AG09309 (cell line): ENCODE results near the gene CHI3L1.

Experiments
- DNase-seq: peaks from one replicate; pipeline ENCODE4 v3.0.0-alpha.2; 2010; ENCODE audit warnings: low read depth
- H3K4me3 ChIP-seq: 2 replicates; pipeline ENCODE4 v1.5.1; 2011; ENCODE audit warnings: mild to moderate bottlenecking, low read depth, low read length, moderate library complexity; ENCODE audit not compliant: control insufficient read depth
- TF ChIP-seq, protein P1 (sequence below): IDR thresholded peaks from 2 replicates; pipeline ENCODE4 v1.5.1; 2011; ENCODE audit warnings: mild to moderate bottlenecking, low read depth, low read length, inconsistent platforms; ENCODE audit not compliant: insufficient read depth, control insufficient read depth; ENCODE audit errors: missing control alignments

The CHI3L1 gene

DNA sequence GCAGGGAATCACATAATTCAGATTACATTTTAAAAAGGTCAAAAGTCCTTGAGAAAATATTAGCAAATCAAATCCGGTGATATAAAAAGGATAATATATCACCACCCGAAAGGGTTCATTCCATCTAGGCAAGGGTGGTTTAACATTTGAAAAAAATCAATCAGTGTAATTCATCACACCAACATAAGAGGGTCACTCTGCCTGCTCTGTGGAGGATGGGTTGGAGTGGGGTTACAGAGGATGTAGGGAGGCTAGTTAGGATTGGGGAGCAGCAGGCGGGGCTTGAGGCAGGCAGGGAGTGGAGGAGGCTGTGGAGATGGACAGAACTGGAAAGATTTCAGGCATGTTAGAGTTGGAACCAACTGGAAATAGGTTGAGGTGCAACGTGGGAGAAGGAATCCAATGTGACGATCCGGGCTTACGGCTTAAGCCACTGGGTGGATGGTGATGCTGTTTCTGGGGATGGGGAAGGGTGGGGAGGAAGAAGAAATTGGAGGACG is 46.5 kb downstream of the CHI3L1 start:
- H3K4me3 ChIP-seq: no peak overlapping the region
- TF ChIP-seq, protein P1, sequence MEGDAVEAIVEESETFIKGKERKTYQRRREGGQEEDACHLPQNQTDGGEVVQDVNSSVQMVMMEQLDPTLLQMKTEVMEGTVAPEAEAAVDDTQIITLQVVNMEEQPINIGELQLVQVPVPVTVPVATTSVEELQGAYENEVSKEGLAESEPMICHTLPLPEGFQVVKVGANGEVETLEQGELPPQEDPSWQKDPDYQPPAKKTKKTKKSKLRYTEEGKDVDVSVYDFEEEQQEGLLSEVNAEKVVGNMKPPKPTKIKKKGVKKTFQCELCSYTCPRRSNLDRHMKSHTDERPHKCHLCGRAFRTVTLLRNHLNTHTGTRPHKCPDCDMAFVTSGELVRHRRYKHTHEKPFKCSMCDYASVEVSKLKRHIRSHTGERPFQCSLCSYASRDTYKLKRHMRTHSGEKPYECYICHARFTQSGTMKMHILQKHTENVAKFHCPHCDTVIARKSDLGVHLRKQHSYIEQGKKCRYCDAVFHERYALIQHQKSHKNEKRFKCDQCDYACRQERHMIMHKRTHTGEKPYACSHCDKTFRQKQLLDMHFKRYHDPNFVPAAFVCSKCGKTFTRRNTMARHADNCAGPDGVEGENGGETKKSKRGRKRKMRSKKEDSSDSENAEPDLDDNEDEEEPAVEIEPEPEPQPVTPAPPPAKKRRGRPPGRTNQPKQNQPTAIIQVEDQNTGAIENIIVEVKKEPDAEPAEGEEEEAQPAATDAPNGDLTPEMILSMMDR: no peak
- DNase-seq: no peak

DNA sequence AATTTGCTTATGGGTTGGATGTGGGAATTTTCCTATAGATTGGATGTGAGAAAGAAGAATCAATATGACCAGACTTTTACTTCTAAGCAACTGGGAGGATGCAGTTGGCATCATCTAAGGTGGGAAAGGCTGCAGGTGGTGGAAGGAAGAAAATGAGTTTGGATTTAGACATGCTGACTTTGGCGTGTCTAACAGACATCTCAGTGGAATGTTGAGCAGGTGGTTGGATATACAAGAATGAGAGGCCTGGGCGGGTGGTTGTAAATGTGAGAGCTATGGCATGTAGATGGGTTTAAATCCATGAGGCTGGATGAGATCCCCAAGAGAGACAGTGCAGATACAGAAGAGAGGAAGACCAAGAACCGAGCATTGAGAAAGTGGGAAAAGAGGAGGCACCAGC is 48.4 kb downstream of the CHI3L1 start:
- no peak for DNase-seq
- no peak overlapping the region for H3K4me3 ChIP-seq
- TF ChIP-seq, protein P1: no peak

DNA sequence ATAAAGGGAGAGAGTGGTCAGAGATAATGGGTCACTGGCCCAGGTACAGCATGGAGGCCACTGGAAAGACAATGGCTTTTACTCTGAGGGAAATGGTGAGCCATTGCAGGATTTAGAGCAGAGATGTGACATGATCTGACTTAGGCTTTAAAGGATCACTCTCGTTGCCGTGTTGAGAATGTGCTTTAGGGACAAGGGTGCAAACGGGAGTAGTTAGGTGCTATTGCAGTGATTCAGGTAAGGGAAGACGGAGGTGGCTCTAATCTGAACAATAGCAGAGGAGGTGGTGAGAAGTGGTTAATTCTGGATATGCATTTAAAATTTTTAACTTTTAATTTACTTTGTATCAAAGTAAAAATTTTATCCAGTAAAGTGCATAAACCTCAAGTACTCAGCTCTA is 49.2 kb downstream of the CHI3L1 start:
- TF ChIP-seq, protein P1: no peak
- no peak overlapping the region for H3K4me3 ChIP-seq
- no peak for DNase-seq

DNA sequence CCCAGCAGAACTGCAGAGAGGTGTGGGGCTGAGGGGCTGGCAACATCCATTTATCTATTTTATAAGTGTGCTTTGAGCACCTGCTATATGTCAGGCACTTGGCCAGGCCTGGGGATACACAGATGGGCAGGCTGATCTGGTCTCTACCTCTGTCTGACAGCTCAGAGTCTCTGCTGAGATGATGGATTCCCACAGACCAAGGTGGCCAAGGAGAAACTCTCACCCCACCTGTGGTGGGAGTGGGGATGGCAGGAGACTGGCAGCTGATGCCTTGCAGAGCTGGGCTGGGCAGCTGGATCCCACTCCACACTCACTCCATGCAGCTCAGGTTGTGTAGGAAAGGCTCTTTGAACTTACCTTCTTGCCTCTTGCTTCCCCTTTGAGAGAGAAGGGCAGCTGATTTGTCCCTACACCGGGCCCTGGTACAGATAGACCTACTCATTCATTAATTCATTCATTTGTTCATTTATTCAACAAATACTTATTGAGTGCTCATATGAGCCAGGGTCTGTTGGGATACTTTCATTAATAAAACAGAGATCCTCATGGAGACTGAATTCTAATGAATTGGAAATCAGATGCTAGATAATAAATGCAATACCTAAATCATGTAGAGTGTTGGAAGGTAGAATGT is 50.0 kb downstream of the CHI3L1 start:
- DNase-seq: no peak
- no peak overlapping the region for H3K4me3 ChIP-seq
- TF ChIP-seq, protein P1: no peak

DNA sequence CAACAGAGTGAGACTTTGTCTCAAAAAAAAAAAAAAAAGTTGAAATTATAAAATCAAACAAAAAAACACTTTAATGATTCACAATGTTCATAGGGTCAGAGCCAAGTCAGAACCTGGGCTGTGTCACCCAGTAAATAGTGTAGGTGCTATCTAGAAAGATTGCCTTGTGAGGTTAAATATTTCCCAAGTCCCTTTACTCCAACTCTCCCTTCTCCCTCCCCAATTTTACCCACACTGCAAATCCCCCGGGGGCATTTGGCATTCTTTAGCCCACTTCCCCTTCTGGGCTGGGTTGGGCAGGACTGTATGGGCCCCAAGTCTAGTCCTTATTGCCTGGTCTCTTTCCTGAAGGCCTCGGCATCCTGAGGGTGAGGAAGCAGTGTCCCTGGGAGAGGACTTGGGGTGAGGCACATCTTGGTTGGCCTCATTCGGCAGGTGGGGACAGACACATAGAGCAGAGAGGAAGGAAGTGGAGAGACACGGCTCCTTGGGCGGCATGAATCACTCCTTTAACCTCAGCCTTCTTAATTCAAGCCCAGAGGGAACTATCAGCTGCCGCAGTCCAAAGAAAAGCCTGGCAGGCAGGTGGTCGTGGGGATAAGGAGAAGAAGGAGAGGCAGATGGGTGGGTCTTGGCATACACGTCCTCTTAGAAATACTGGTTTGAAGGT is 50.7 kb downstream of the CHI3L1 start:
- TF ChIP-seq, protein P1: no peak
- DNase-seq: no peak
- no peak overlapping the region for H3K4me3 ChIP-seq

DNA sequence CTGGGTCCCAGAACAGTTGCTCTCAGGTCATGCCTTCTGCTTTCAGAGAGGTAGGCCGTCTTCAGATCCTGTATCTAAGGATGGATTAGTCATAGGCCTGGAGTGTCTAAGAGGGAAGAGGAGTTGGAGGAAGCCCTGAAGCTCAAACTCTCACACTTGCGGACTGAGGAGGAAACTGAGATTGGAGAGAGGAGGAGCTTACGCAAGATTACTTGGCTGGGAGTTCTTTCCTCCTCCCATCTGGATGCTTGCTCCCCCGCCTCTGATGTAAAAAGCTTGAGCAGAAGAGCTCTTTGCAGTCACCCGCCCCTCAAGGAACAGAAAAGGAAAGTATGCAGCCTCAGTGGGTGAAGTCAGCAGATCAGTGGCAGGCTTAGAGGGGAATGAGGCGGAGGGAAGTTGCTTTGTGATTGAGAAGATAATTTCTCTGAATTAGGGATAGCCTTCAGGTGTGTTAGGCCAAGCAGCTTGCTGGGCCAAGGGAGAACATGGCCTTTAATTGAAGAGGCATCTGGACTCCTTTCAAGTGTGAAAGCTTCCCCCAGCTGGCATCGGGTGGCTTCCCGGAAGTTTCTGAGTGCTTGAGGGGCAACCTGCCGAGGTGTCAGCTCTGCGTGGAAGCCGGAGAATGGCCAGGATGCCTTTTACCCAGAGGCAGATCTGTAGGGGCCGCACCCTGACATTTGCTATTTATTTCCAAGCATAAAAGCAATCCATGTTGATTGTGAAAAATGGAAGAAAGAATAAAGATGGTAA is 52.4 kb downstream of the CHI3L1 start:
- DNase-seq: no peak
- H3K4me3 ChIP-seq: no peak overlapping the region
- TF ChIP-seq, protein P1: no peak
